Lower leg skin (tissue), 3 donors: ENCODE measurements around the gene MAGEL2.

Experiments used
- CTCF ChIP-seq, 3 donors: fragments of 450-650 bp; IDR thresholded peaks; one replicate each; pipeline ENCODE4 v1.5.1; 2016; ENCODE audit warnings: antibody characterized with exemption in 3 of 3, mild to moderate bottlenecking in 3 of 3, moderate library complexity in 2 of 3
- POLR2A ChIP-seq, 2 donors: fragments of 450-650 bp; IDR thresholded peaks; one replicate each; pipeline ENCODE4 v1.6.1; 2016 to 2017; ENCODE audit warnings: antibody characterized with exemption in 2 of 2, mild to moderate bottlenecking in 1 of 2, moderate library complexity in 1 of 2

- TF ChIP-seq CTCF (IDR thresholded peaks at IDR 0.05) (no peak), POLR2A (IDR thresholded peaks at IDR 0.05) (no peak)
Measured at GRCh38 chr15:23629234-23629805, 18.3 kb downstream of the MAGEL2 start.
